Right lobe of liver (tissue), 4 donors: ENCODE data around the gene ITGB1.

Source experiments
- POLR2A ChIP-seq: fragments of 450-650 bp; IDR thresholded peaks from one replicate; pipeline ENCODE4 v1.6.1; 2017; ENCODE audit warnings: antibody characterized with exemption, mild to moderate bottlenecking
- TF ChIP-seq, protein P1 (sequence below), 4 donors: fragments of 200-600 bp in 3 of 4; fragments of 450-650 bp in 1 of 4; IDR thresholded peaks; one replicate each; pipeline versions ENCODE4 v1.5.1 to v1.8.0; 2016 to 2022; ENCODE audit warnings: antibody characterized with exemption in 4 of 4, mild to moderate bottlenecking in 2 of 4
- donor health status: DM: no; HTN: no; CAD: no.
- donor health status: DM: no; HTN: no; CAD: no.
- donor health status: DM: no; HTN: yes; CAD: no.

DNA sequence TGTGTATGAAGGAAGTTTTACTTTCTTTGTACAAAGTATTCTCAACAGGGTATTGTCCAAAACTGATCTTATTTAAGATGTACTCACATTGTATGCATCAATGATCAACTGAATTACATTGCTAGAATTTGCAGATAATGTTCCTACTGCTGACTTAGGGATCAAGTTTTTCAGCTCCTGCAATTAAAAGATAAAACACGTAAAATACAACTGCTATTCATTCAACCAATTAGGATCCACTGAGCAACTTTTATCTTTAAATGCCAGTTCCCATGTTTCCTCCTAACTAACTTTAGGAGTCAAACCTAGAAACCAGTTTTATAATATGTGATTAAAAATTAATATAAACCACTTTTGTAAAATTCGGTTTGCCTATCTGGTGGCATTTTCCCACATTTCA, 35.9 kb downstream of the ITGB1 start:
- TF ChIP-seq, protein P1, sequence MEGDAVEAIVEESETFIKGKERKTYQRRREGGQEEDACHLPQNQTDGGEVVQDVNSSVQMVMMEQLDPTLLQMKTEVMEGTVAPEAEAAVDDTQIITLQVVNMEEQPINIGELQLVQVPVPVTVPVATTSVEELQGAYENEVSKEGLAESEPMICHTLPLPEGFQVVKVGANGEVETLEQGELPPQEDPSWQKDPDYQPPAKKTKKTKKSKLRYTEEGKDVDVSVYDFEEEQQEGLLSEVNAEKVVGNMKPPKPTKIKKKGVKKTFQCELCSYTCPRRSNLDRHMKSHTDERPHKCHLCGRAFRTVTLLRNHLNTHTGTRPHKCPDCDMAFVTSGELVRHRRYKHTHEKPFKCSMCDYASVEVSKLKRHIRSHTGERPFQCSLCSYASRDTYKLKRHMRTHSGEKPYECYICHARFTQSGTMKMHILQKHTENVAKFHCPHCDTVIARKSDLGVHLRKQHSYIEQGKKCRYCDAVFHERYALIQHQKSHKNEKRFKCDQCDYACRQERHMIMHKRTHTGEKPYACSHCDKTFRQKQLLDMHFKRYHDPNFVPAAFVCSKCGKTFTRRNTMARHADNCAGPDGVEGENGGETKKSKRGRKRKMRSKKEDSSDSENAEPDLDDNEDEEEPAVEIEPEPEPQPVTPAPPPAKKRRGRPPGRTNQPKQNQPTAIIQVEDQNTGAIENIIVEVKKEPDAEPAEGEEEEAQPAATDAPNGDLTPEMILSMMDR (IDR thresholded peaks at IDR 0.05): no peak
- TF ChIP-seq POLR2A: no peak
